HG03521 (cell line): Measurements from ENCODE around the gene QPRT.
"Not testable (repeated sequence)": the region's sequence is repeated elsewhere in the genome, so short reads cannot be mapped to it uniquely, and the experiment has no call there.

ENCODE experiments used
- ATAC-seq: cut with Tn5 transposase; IDR thresholded peaks from one replicate; pipeline ENCODE4 v1.9.1; 2021; ENCODE audit warnings: mild to moderate bottlenecking, moderate library complexity; ENCODE audit not compliant: unreplicated experiment

QPRT gene

DNA sequence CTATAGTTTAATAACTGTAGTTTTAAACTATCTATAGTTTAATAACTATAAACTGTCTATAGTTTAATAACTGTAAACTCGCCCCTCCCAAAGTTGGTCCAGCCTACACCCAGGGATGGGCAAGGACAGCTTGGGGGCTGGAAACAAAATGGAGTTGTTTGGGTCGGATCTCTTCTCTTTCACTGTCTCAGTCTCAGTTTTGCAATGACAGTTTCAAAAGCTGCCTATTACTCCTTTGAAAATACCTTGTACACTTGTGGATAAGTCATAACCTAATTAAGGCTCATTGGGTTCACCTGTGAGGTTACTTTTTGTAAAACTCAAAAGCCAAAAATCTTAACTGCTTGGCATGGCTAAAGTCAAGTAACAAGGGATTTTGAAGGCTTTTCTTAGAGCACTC is 35.4 kb downstream of the QPRT start:
- no peak for ATAC-seq

DNA sequence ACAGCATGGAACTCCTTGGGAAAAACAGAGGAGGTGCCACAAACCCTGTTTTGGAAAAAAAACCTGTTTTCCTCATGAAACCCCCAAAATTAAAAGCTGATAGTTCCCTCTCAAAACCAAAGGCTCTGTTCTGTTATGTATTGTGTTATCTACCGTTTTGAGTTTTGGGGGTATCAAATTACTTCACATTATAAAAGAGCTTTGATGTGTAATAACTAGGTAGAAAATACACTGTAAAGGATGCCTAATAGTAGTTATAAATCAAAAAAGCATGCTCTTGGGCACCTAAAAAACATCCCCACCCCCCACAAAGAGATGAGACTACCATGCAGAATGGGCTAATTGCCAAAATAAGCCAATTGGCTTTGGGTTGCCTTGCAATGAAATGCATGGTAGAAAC is 36.0 kb downstream of the QPRT start:
- no peak for ATAC-seq

DNA sequence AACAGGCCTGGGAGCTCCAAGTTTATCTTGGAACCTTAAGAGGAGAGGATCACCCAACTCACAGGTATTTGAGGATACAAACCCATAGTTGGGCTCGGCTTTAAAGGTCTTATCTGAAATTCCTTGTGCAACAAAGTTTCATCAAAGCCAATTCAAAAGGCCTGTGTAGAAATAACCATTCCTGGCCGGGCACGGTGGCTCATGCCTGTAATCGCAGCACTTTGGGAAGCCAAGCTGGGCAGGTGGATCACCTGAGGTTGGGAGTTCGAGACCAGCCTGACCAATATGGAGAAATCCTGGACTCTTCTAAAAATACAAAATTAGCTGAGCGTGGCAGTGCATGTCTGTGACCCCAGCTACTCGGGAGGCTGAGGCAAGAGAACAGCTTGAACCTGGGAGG is 38.1 kb downstream of the QPRT start:
- ATAC-seq = no peak

DNA sequence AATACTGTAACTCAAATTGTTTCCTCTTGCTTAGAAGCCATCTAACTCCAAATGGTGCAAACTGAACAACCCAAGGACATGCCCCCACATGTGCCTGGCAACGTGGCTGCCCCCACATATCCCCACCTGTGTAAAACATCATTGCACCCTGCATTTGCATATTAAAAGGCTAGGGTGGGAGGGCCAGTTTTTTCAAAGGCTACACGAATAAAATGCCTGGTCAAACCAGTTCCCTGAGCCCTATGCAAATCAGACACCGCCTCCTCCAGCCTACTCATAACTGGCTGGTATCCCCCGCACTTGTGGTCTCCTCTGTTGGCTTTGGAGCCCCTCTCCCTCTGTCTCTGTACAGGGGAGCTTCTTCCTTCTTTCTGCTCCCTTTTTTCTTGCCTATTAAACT is 40.1 kb downstream of the QPRT start:
- no peak for ATAC-seq

DNA sequence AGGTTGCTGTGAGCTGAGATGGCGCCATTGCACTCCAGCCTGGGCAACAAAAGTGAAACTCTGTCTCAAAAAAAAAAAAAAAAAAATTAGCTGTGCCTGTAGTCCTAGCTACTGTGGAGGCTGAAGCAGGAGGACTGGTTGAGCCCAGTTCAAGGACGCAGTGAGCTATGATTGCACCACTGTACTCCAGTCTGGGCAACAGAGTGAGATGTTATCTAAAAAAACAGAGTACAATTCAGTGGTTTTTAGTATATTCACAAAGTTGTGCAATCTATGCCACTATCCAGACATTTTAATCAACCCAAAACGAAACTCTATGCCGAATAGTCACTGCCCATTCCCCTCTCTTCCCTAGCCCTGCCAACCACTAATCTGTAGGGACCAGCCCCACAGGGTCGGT is 41.7 kb downstream of the QPRT start:
- ATAC-seq = no peak

DNA sequence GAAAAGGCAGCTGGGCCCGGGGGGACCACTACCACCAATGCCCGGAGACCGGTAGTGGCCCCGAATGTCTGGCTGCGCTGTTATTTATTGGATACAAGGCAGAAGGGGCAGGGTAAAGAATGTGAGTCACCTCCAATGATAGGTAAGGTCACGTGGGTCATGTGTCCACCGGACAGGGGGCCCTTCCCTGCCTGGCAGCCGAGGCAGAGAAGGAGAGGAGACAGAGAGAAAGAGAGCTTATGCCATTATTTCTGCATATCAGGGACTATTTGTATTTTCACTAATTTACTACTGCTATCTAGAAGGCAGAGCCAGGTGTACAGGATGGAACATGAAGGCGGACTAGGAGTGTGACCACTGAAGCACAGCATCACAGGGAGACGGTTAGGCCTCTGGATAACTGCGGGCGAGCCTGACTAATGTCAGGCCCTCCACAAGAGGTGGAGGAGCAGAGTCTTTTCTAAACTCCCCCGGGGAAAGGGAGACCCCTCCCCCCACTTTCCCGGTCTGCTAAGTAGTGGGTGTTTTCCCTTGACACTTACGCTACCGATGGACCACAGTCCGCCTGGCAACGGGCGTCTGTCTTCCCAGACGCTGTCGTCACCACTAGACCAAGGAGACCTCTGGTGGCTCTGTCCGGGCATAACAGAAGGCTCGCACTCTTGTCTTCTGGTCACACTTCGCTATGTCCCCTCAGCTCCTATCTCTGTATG is 42.3 kb downstream of the QPRT start:
- ATAC-seq = not testable (repeated sequence)

DNA sequence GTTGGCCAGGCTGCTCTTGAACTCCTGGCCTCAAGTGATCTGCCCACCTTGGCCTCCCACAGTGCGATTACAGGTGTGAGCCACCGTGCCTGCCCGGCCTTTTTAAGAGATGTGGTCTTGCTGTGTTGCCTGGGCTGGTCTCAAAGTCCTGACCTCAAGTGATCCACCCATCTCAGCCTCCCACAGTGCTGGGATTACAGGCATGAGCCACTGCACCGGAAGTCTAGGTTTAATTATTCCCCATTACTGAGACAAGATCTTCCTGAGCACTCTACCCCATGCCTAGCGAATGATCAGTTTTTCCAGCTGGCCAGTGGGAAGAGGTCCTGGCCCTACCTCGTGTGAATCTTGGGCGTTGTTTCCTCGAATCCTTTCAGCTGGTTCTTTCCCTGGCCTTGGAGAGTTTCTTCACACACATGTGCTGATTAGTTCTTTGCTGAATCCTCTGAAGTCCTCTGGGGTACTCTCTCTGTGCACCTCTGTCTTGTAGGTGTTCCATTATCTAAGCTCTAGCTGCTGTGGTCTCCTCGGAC is 47.9 kb downstream of the QPRT start:
- no peak for ATAC-seq

DNA sequence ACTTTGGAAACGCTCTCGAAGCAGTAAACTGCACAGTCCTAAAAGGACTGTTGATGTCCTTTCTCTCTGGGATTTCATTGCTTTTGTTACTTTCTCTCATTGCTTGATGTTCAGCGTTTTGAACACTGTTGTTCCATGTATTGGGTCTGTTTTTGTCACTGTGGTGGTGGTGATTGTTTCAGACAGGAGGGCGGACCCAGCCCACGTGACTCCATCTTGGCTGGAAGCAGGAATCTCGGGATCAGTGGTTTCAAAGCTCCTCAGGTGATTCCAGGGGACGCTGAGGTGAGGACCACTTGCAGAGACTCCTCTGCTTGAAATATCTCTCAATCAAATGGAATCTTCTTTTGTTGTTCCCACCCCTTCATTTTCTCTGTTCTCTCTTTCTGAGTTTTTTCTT is 48.5 kb downstream of the QPRT start:
- no peak for ATAC-seq

DNA sequence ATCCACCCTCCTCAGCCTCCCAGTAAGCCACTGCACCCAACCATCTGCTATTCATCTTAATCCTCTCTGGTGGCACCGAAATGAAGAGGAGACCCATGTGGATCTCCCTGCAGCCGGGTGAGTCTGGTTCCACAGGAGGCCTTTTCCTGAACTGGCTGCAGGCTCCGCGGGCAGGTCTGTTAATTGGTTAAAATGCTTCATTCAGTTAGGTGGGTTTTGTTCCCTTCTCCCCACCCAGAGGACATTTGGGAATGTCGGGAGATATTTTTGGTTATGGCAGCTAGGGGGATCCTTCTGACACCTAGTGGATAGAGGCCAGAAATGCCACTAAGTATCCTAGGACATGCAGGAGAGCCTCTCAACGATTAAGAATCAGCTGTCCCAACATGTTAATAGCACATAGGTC is 50.1 kb downstream of the QPRT start:
- no peak for ATAC-seq

DNA sequence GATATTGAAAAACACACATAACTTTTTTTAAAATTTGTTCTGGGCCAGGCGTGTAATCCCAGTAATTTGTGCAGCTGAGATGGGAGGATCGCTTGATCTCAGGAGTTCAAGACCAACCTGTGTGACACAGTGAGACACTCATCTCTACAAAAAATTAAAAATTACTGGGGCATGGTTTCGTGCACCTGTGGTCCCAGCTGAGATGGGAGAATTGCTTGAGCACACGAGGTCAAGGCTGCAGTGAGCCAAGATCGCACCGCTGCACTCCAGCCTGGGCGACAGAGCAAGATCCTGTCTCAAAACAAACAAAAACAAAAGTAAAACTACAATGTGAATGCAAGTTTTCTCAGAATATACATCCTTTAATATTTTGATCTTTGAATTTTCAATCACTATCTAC is 51.7 kb downstream of the QPRT start:
- ATAC-seq = no peak

DNA sequence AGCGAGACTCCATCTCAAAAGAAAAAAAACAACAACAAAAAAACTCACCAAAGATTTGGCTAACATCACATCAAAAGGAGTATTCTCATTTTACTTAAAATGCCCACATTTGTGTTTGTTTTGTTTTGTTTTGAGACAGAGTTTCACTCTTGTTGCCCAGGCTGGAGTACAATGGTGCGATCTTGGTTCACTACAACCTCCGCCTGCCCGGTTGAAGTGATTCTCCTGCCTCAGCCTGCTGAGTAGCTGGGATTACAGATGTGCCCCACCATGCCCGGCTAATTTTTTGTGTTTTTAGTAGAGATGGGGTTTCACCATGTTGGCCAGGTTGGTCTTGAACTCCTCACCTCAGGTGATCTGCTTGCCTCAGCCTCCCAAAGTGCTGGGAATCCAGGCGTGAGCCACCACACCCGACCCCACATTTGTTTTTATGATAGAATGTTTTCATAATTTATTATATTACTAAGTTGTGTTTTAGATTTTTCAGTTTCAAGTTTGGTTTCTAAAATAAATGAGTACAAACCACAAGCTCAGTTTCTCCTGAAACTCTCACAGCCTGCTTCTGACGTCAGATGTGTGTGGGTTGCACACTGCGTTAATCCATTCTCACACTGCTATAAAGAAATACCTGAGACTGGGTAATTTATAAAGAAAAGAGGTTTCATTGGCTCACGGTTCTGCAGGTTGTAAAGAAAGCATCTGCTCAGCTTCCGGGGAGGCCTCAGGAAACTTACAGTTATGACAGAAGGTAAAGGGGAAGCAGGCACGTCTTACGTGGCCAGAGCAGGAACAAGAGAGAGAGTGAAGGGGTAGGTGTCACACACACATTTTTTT is 53.0 kb downstream of the QPRT start:
- peak; percentile 58 for ATAC-seq

DNA sequence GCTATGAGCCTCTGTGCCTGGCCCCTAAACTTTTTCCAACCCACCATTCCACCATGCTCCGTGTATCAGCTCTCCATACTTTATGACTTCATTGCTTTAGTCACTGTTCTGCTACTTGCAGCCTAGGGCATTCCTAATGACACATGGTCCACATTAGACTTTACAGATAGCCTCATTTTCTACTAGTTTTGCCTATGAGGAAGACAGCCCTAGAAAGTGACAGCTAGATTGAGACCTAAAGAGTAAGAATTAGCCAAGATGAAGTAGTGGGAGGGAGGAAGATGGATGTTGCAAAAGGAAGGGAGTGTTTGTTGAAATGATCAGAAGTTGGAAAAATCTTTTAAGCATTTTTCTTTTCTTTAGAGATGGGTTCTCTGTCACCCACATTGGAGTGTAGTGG is 55.8 kb downstream of the QPRT start:
- ATAC-seq = no peak

DNA sequence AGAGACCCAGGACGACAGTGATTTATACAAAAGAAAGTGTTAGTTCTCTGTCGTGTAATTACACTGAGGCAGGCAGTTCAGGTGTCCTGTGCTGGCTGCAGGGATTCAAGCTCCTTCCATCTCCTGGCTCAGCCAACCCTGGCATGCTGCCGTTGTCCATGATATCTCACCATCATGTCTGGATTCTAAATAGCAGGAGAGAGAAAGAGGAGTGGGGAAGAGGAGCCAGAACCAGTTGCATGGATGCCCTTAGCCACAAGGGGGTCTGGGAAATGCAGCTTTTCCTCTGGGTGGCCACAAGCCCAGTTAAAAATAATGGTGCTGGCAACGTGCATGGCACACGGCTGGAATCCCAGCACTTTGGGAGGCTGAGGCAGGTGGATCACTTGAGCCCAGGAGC is 57.1 kb downstream of the QPRT start:
- ATAC-seq = no peak

DNA sequence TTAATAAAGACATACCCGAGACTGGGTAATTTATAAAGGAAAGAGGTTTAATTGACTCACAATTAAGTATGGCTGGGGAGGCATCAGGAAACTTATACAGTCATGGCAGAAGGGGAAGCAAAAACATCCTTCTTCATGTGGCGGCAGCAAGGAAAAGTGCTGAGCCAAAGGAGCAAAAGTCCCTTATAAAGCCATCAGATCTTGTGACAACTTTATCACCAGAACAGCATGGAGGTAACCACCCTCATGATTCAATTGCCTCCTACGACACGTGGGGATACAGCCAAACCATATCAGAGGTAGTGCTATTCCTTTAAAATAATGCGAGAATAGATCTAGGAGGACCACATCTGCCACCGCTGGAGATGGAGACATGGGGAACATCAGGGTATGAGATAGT is 57.8 kb downstream of the QPRT start:
- ATAC-seq = no peak

DNA sequence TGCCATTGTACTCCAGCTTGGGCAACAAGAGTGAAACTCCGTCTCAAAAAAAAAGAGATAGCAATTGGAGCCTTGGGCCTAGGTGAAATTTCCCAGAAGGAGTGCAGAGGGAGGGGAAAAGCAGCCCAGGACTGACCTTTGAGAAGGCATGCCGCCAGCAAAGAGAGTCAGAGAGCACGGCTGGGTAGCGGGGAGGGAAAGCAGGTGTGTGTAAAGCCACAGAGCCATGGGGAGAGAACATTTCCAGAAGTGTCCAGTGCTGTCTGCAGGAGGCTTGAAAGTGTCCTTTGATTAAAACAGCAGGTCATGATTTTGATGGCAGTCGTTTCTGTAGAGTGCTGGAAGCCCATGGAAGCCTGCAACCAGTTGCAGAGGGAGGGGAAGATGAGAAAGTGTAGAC is 58.7 kb downstream of the QPRT start:
- ATAC-seq = no peak

DNA sequence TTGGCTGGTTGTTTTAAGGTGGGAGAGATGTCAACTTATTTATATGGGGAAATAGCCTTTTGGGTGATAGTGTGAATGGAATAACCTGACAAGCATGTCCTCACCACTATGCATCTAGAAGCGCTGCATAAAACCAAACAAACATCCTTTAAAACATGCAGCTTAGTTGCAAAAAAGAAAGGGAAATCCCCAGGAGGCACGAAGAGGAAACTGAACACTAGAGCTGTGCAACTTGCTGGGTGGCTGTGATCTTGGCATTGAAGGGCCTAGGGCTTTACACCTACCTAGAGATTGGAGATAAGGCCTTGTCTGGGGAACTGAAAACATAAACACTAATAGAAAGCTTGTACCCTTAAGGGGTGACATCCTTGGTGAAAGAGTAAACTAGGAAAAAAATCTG is 59.5 kb downstream of the QPRT start:
- no peak for ATAC-seq

DNA sequence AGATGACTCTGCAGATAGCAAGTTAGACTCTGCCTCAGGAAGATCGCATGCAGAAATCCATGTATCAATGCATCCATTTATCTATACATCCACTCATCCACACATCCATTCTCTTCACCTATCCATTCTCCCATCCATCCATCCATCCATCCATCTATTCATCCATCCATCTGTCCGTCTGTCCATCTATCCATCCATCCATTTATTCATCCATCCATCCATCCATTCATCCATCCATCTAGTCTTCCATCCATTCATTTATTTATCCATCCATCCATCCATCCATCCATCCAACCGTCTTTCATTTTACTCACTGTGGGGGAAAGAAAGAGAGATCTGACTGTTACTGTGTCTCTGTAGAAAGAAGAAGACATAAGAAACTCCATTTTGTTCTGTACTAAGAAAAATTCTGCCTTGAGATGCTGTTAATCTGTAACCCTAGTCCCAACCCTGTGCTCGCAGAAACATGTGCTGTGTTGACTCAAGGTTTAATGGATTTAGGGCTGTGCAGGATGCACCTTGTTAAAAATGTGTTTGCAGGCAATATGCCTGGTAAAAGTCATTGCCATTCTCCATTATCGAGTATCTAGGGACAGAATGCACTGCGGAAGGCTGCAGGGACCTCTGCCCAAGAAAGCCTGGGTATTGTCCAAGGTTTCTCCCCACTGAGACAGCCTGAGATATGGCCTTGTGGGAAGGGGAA is 61.1 kb downstream of the QPRT start:
- ATAC-seq = not testable (repeated sequence)

DNA sequence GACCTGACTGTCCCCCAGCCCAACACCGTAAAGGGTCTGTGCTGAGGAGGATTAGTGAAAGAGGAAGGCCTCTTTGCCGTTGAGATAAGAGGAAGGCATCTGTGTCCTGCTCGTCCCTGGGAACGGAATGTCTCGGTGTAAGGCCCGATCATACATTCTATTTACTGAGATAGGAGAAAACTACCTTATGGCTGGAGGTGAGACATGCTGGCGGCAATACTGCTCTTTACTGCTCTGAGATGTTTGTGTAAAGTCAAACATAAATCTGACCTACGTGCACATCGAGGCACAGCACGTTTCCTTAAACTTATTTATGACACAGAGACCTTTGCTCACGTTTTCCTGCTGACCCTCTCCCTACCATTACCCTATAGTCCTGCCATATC is 61.6 kb downstream of the QPRT start:
- not testable (repeated sequence) for ATAC-seq

DNA sequence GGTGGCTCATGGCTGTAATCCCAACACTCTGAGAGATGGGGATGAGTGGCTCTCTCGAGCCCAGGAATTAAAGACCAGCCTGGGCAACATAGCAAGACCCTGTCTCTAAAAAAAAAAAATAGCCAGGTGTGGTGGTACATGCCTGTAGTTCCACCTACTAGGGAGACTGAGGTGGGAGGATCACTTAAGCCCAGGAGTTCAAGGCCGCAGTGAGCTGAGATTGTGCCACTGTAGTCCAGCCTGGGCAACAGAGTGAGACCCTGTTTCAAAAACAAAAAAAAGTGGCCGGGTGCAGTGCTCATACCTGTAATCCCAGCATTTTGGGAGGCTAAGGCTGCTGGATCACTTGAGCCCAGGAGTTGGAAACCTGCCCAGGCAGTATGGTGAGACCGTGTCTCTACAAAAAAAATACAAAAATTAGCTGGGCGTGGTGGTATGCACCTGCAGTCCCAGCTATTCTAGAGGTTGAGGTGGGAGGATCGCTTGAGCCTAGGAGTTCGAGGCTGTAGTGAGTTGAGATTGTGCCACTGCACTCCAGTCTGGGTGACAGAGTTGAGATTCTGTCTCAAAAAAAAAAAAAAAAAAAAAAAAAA is 63.8 kb downstream of the QPRT start:
- no peak for ATAC-seq

DNA sequence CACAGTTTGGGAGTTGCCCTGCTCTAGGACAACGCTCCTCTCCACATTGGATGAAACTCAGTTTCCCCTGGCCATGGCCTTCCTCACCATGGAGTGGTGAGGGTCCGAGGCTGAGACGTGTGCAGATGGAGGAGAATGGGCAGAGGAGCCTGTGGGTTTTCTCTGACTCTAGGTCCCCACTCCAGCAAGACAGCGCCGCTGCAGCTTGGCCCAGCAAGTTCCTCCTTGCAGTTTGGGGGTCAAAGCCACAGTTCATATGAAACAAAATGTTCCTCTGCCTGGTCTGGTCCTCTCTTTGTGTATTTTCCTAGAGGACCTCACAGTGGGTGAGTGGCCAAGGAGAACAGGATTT is 64.5 kb downstream of the QPRT start:
- no peak for ATAC-seq

DNA sequence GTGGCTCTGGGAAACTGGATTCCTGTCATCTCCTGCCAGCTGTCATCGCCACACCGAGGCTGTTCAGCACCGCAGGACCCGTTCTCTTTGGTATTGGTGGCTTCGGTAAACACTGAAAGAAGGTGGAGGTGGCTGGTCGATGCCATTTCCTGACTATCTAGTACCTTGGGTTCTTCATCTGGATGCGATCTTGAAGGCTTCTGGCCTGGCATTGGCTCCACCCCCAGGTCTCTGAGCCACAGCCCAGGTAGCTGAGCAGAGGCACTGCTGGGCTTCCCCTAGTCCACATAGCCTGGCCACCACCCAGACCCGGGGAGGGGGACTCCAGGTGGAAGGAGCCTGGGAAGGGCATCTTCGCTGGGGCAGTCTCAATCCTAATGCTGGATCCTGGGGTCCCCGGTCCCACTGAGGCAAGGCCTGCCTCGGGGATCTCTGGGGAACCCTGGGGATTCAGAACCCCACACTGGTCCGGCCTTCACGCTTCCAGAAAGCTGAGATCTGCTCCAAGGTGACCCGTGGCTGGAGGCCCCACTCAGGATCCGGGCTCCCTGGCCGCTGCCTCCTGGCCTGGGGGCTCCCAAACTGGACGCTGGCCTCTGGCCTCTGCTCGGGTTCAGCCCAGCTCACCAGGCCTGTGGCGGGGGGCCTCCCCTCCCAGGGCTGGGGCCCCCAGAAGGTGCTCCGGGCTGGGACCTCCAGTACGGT is 65.0 kb downstream of the QPRT start:
- no peak for ATAC-seq
